Liver (tissue), 9 donors: ENCODE measurements around the gene ASPHD1. TPM values are rescaled to one million over a fixed set of nuclear protein-coding genes. Genes with fewer than 3 reads are reported as not detected.

Experiments used
- DNase-seq: peaks from one replicate; pipeline ENCODE4 v3.0.0-alpha.2; 2017; ENCODE audit warnings: low spot score
- H3K27ac ChIP-seq, 2 donors: one replicate each; pipeline ENCODE4 v1.7.0; 2013; ENCODE audit warnings: inconsistent platforms in 2 of 2, low read length in 2 of 2, control low read depth in 1 of 2, low read depth in 1 of 2, mild to moderate bottlenecking in 1 of 2
- H3K27me3 ChIP-seq, 4 donors: one replicate each; pipeline versions ENCODE4 v1.6.1 to v1.7.0; 2013; ENCODE audit warnings: low read length in 3 of 4, inconsistent platforms in 1 of 4, mild to moderate bottlenecking in 1 of 4, moderate library complexity in 1 of 4; ENCODE audit not compliant: control insufficient read depth in 4 of 4, insufficient read depth in 4 of 4
- H3K36me3 ChIP-seq, 4 donors: one replicate each; pipeline versions ENCODE4 v1.6.1 to v1.7.0; 2013; ENCODE audit warnings: low read length in 3 of 4, mild to moderate bottlenecking in 3 of 4, low read depth in 1 of 4, moderate library complexity in 1 of 4; ENCODE audit not compliant: control insufficient read depth in 4 of 4, insufficient read depth in 3 of 4
- H3K4me1 ChIP-seq, 4 donors: one replicate each; pipeline versions ENCODE4 v1.6.1 to v1.7.0; 2013; ENCODE audit warnings: low read length in 3 of 4, mild to moderate bottlenecking in 3 of 4, moderate library complexity in 1 of 4; ENCODE audit not compliant: control insufficient read depth in 4 of 4, insufficient read depth in 4 of 4
- H3K4me3 ChIP-seq, 3 donors: one replicate each; pipeline versions ENCODE4 v1.6.1 to v1.7.0; 2013; ENCODE audit warnings: low read length in 3 of 3, control low read depth in 1 of 3, low read depth in 1 of 3, mild to moderate bottlenecking in 1 of 3
- H3K9ac ChIP-seq, 2 donors: one replicate each; pipeline ENCODE4 v1.7.0; 2013; ENCODE audit warnings: low read length in 2 of 2, mild to moderate bottlenecking in 2 of 2, moderate library complexity in 2 of 2, control low read depth in 1 of 2, low read depth in 1 of 2
- H3K9me3 ChIP-seq, 4 donors: one replicate each; pipeline versions ENCODE4 v1.6.1 to v1.7.0; 2013; ENCODE audit warnings: low read length in 3 of 4; ENCODE audit not compliant: control insufficient read depth in 4 of 4
- ATF3 ChIP-seq: IDR thresholded peaks from 2 replicates; pipeline ENCODE4 v1.6.1; 2016; ENCODE audit warnings: antibody characterized with exemption
- EGR1 ChIP-seq, 2 donors: IDR thresholded peaks; 2 replicates each; pipeline ENCODE4 v1.6.1; 2016 to 2018; ENCODE audit warnings: antibody characterized with exemption in 2 of 2, low read depth in 2 of 2
- GABPA ChIP-seq, 2 donors: IDR thresholded peaks in 1 of 2; conservative IDR thresholded peaks in 1 of 2; 2 replicates each; pipeline ENCODE4 v1.6.1; 2016; ENCODE audit warnings: antibody characterized with exemption in 2 of 2, mild to moderate bottlenecking in 1 of 2, moderate library complexity in 1 of 2
- HNF4A ChIP-seq, 2 donors: conservative IDR thresholded peaks; 2 replicates each; pipeline ENCODE4 v1.6.1; 2016; ENCODE audit warnings: antibody characterized with exemption in 2 of 2, mild to moderate bottlenecking in 2 of 2
- HNF4G ChIP-seq: IDR thresholded peaks from 2 replicates; pipeline ENCODE4 v1.6.1; 2016; ENCODE audit warnings: antibody characterized with exemption
- MAX ChIP-seq: IDR thresholded peaks from 2 replicates; pipeline ENCODE4 v1.6.1; 2016; ENCODE audit warnings: antibody characterized with exemption
- NR2F2 ChIP-seq: IDR thresholded peaks from 2 replicates; pipeline ENCODE4 v1.6.1; 2016; ENCODE audit warnings: antibody characterized with exemption
- RAD21 ChIP-seq, 2 donors: IDR thresholded peaks; 2 replicates each; pipeline ENCODE4 v1.6.1; 2016; ENCODE audit warnings: antibody characterized with exemption in 2 of 2, mild to moderate bottlenecking in 2 of 2
- REST ChIP-seq: IDR thresholded peaks from 2 replicates; pipeline ENCODE4 v1.6.1; 2016; ENCODE audit warnings: antibody characterized with exemption, mild to moderate bottlenecking
- SP1 ChIP-seq: IDR thresholded peaks from 2 replicates; pipeline ENCODE4 v1.6.1; 2018; ENCODE audit warnings: antibody characterized with exemption, mild to moderate bottlenecking
- TAF1 ChIP-seq: conservative IDR thresholded peaks from 2 replicates; pipeline ENCODE4 v1.6.1; 2016; ENCODE audit warnings: antibody characterized with exemption, mild to moderate bottlenecking
- YY1 ChIP-seq: IDR thresholded peaks from 2 replicates; pipeline ENCODE4 v1.6.1; 2016; ENCODE audit warnings: antibody characterized with exemption, mild to moderate bottlenecking
- ZBTB33 ChIP-seq: IDR thresholded peaks from 2 replicates; pipeline ENCODE4 v1.6.1; 2016; ENCODE audit warnings: antibody characterized with exemption
- WGBS: extraction: QIAGEN DNeasy Blood & Tissue Kit; methylation state at CpG from one replicate; pipeline ENCODE4 v1.1.7; 2013; 5-methylcytosine and 5-hydroxymethylcytosine counted together
- polyA plus RNA-seq, 2 donors: library from polyadenylated mRNA; stranded (reverse) in 1 of 2; unstranded in 1 of 2; fragments of 200-250 nt in 1 of 2; fragments of >200 nt in 1 of 2; fragmentation: Nextera tagmentation in 1 of 2; extraction: Ambion mirVana in 1 of 2; gene quantifications; one replicate each; pipeline versions ENCODE4 v1.2.1 to v1.2.3, GENCODE V29; 2013 to 2015
- total RNA-seq, 2 donors: library from RNA; depleted of rRNA; stranded (reverse); fragments of >200 nt; gene quantifications; one replicate each; pipeline ENCODE4 v1.2.3, GENCODE V29; 2014
- donor health status: healthy.
- donor health status: healthy.
- donor health status: healthy.
- donor health status: healthy.
- donor health status: healthy.

The ASPHD1 gene
- total and polyA plus RNA-seq, 4 donors, result 0.25 to 0.28 TPM; not detected in 2

GRCh38 chr16:29915590-29916247, 15.4 kb downstream of the ASPHD1 start:
- 85% methylated on average over 6 of the region's 6 CpGs for WGBS
- TF ChIP-seq GABPA (IDR thresholded peaks at IDR 0.05 in 1 of 2, conservative IDR thresholded peaks at IDR 0.05 in 1 of 2) (no peak), NR2F2 (peak; percentile 19), YY1 (no peak), TAF1 (no peak), ATF3 (no peak)
- no peak overlapping the region for H3K9ac ChIP-seq
- no peak for DNase-seq
- no peaks in the 10 kb centered on the region for H3K9me3 ChIP-seq
- no peaks in the 10 kb centered on the region for H3K27me3 ChIP-seq
- H3K27ac ChIP-seq, result no peak overlapping the region
- no peaks in the 10 kb centered on the region for H3K4me1 ChIP-seq
- peaks cover 2 to 15% (median 9%) of the 10 kb centered on the region in 4 donors for H3K36me3 ChIP-seq
- H3K4me3 ChIP-seq, result no peak overlapping the region

GRCh38 chr16:29916979-29917378, 16.7 kb downstream of the ASPHD1 start:
- no peak overlapping the region for H3K4me3 ChIP-seq
- H3K9ac ChIP-seq, result no peak overlapping the region
- H3K27me3 ChIP-seq, result no peaks in the 10 kb centered on the region
- TF ChIP-seq NR2F2 (no peak), ZBTB33 (no peak), SP1 (no peak), GABPA (IDR thresholded peaks at IDR 0.05 in 1 of 2, conservative IDR thresholded peaks at IDR 0.05 in 1 of 2) (no peak), HNF4A (conservative IDR thresholded peaks at IDR 0.05) (no peak), MAX (no peak), HNF4G (no peak), EGR1 (IDR thresholded peaks at IDR 0.05; ENCODE audit: low read depth in 2 of 2) (no peak), RAD21 (IDR thresholded peaks at IDR 0.05) (no peak), REST (no peak)
- 98% methylated on average over 1 of the region's 1 CpG for WGBS
- H3K9me3 ChIP-seq, result no peaks in the 10 kb centered on the region
- no peak overlapping the region for H3K27ac ChIP-seq
- peaks cover 6 to 18% (median 14%) of the 10 kb centered on the region in 4 donors for H3K36me3 ChIP-seq
- H3K4me1 ChIP-seq, result no peaks in the 10 kb centered on the region
- DNase-seq, result no peak
